Stimulated activated effector memory CD8-positive, alpha-beta T cell treated with anti-CD3 and anti-CD28 coated beads, Interleukin-12 subunit alpha, Interleukin-12 subunit beta, amount 100 ng/mL, for 72 hours (primary cell): Measurements from ENCODE around the gene STK38.

Experiments
- ATAC-seq: fragments of 150-1000 bp; cut with Tn5 transposase; 2 replicates; pipeline ENCODE4 v1.10.0; 2021
- DNase-seq, 2 donors: peaks; one replicate each; pipeline ENCODE4 v3.0.0; 2021 to 2022; ENCODE audit warnings: low spot score in 2 of 2
- H3K27ac Mint-ChIP-seq: one replicate; pipeline ENCODE4 v1.8.0; 2022; ENCODE audit warnings: mild to moderate bottlenecking, mixed read lengths
- H3K36me3 Mint-ChIP-seq: one replicate; pipeline ENCODE4 v1.8.0; 2022; ENCODE audit warnings: mild to moderate bottlenecking, mixed read lengths
- H3K4me1 Mint-ChIP-seq: one replicate; pipeline ENCODE4 v1.8.0; 2022; ENCODE audit warnings: mixed read lengths
- H3K4me3 Mint-ChIP-seq: one replicate; pipeline ENCODE4 v1.8.0; 2022; ENCODE audit warnings: mild to moderate bottlenecking, mixed read lengths
- H3K9me3 Mint-ChIP-seq: one replicate; pipeline ENCODE4 v1.8.0; 2022; ENCODE audit warnings: mixed read lengths

The STK38 gene

GRCh38 chr6:36516988-36517387, 30.3 kb downstream of the STK38 start:
- DNase-seq (no peak), ATAC-seq (no peak)
- Mint-ChIP-seq H3K27ac (peak overlapping the region; percentile 35), H3K36me3 (peaks cover 95% of the 10 kb centered on the region), H3K9me3 (no peaks in the 10 kb centered on the region), H3K4me1 (peaks cover 16% of the 10 kb centered on the region), H3K4me3 (no peak overlapping the region)

GRCh38 chr6:36516559-36516958, 30.7 kb downstream of the STK38 start:
- H3K9me3 Mint-ChIP-seq = no peaks in the 10 kb centered on the region
- no peak for ATAC-seq
- peaks cover 16% of the 10 kb centered on the region for H3K4me1 Mint-ChIP-seq
- peaks cover 95% of the 10 kb centered on the region for H3K36me3 Mint-ChIP-seq
- DNase-seq = no peak
- H3K4me3 Mint-ChIP-seq = no peak overlapping the region
- H3K27ac Mint-ChIP-seq = peak overlapping the region; percentile 35

- no peak for DNase-seq
- Mint-ChIP-seq H3K36me3 (peaks cover 95% of the 10 kb centered on the region), H3K4me3 (no peak overlapping the region), H3K27ac (peak overlapping the region; percentile 64), H3K4me1 (peaks cover 16% of the 10 kb centered on the region), H3K9me3 (no peaks in the 10 kb centered on the region)
- ATAC-seq = no peak
Measured at GRCh38 chr6:36515844-36516243, 31.4 kb downstream of the STK38 start.

- Mint-ChIP-seq H3K9me3 (no peaks in the 10 kb centered on the region), H3K4me3 (no peak overlapping the region), H3K4me1 (peaks cover 16% of the 10 kb centered on the region), H3K27ac (peak overlapping the region; percentile 64), H3K36me3 (peaks cover 94% of the 10 kb centered on the region)
- no peak for DNase-seq
- ATAC-seq = peak; percentile 74
Measured at GRCh38 chr6:36514554-36515456, 32.5 kb downstream of the STK38 start.

GRCh38 chr6:36510365-36510764, 36.9 kb downstream of the STK38 start:
- H3K4me1 Mint-ChIP-seq = peaks cover 25% of the 10 kb centered on the region
- DNase-seq (no peak), ATAC-seq (no peak)
- H3K36me3 Mint-ChIP-seq = peaks cover 90% of the 10 kb centered on the region
- no peak overlapping the region for H3K4me3 Mint-ChIP-seq
- no peaks in the 10 kb centered on the region for H3K9me3 Mint-ChIP-seq
- no peak overlapping the region for H3K27ac Mint-ChIP-seq

- no peak for DNase-seq
- no peaks in the 10 kb centered on the region for H3K9me3 Mint-ChIP-seq
- no peak overlapping the region for H3K27ac Mint-ChIP-seq
- ATAC-seq = no peak
- H3K36me3 Mint-ChIP-seq = peaks cover 88% of the 10 kb centered on the region
- no peak overlapping the region for H3K4me3 Mint-ChIP-seq
- H3K4me1 Mint-ChIP-seq = peaks cover 25% of the 10 kb centered on the region
Measured at GRCh38 chr6:36508532-36508931, 38.7 kb downstream of the STK38 start.

GRCh38 chr6:36506611-36507010, 40.7 kb downstream of the STK38 start:
- peaks cover 25% of the 10 kb centered on the region for H3K4me1 Mint-ChIP-seq
- no peaks in the 10 kb centered on the region for H3K9me3 Mint-ChIP-seq
- H3K36me3 Mint-ChIP-seq = peaks cover 88% of the 10 kb centered on the region
- no peak overlapping the region for H3K4me3 Mint-ChIP-seq
- no peak for ATAC-seq
- H3K27ac Mint-ChIP-seq = peak overlapping the region; percentile 30
- DNase-seq = no peak

GRCh38 chr6:36505744-36506534, 41.3 kb downstream of the STK38 start:
- peaks cover 88% of the 10 kb centered on the region for H3K36me3 Mint-ChIP-seq
- peaks cover 25% of the 10 kb centered on the region for H3K4me1 Mint-ChIP-seq
- ATAC-seq (no peak), DNase-seq (no peak)
- H3K9me3 Mint-ChIP-seq = no peaks in the 10 kb centered on the region
- H3K4me3 Mint-ChIP-seq = no peak overlapping the region
- peak overlapping the region; percentile 30 for H3K27ac Mint-ChIP-seq

GRCh38 chr6:36504982-36505381, 42.3 kb downstream of the STK38 start:
- H3K36me3 Mint-ChIP-seq = peaks cover 89% of the 10 kb centered on the region
- no peak overlapping the region for H3K4me3 Mint-ChIP-seq
- H3K4me1 Mint-ChIP-seq = peaks cover 25% of the 10 kb centered on the region
- DNase-seq = no peak
- H3K9me3 Mint-ChIP-seq = no peaks in the 10 kb centered on the region
- peak overlapping the region; percentile 30 for H3K27ac Mint-ChIP-seq
- ATAC-seq = no peak

GRCh38 chr6:36504181-36504580, 43.1 kb downstream of the STK38 start:
- DNase-seq (no peak), ATAC-seq (no peak)
- Mint-ChIP-seq H3K9me3 (no peaks in the 10 kb centered on the region), H3K36me3 (peaks cover 90% of the 10 kb centered on the region), H3K4me3 (no peak overlapping the region), H3K27ac (peak overlapping the region; percentile 35), H3K4me1 (peaks cover 25% of the 10 kb centered on the region)

- no peak for ATAC-seq
- peaks cover 17% of the 10 kb centered on the region for H3K4me1 Mint-ChIP-seq
- no peaks in the 10 kb centered on the region for H3K9me3 Mint-ChIP-seq
- peaks cover 98% of the 10 kb centered on the region for H3K36me3 Mint-ChIP-seq
- no peak for DNase-seq
- H3K4me3 Mint-ChIP-seq = no peak overlapping the region
- H3K27ac Mint-ChIP-seq = no peak overlapping the region
Measured at GRCh38 chr6:36501686-36502085, 45.6 kb downstream of the STK38 start.

- DNase-seq (no peak), ATAC-seq (no peak)
- H3K4me3 Mint-ChIP-seq = no peak overlapping the region
- peaks cover 1% of the 10 kb centered on the region for H3K4me1 Mint-ChIP-seq
- no peak overlapping the region for H3K27ac Mint-ChIP-seq
- no peaks in the 10 kb centered on the region for H3K9me3 Mint-ChIP-seq
- H3K36me3 Mint-ChIP-seq = peaks cover 98% of the 10 kb centered on the region
Measured at GRCh38 chr6:36499918-36500317, 47.4 kb downstream of the STK38 start.

- ATAC-seq = no peak
- no peak overlapping the region for H3K27ac Mint-ChIP-seq
Measured at GRCh38 chr6:36495086-36495485, 52.2 kb downstream of the STK38 start.

GRCh38 chr6:36493859-36494258, 53.4 kb downstream of the STK38 start:
- Mint-ChIP-seq H3K36me3 (peaks cover 93% of the 10 kb centered on the region), H3K4me3 (no peak overlapping the region), H3K27ac (peak overlapping the region; percentile 74), H3K4me1 (peaks cover 15% of the 10 kb centered on the region), H3K9me3 (no peaks in the 10 kb centered on the region)
- ATAC-seq = no peak
- DNase-seq = no peak

More at GRCh38 chr6:36495086-36495485, 52.2 kb downstream of the STK38 start:
- H3K4me1 Mint-ChIP-seq = peaks cover 15% of the 10 kb centered on the region
- DNase-seq = no peak
- peaks cover 98% of the 10 kb centered on the region for H3K36me3 Mint-ChIP-seq
- H3K9me3 Mint-ChIP-seq = no peaks in the 10 kb centered on the region
- H3K4me3 Mint-ChIP-seq = no peak overlapping the region

- Mint-ChIP-seq H3K36me3 (peaks cover 88% of the 10 kb centered on the region), H3K9me3 (no peaks in the 10 kb centered on the region), H3K4me1 (peaks cover 15% of the 10 kb centered on the region), H3K27ac (peak overlapping the region; percentile 74), H3K4me3 (no peak overlapping the region)
- DNase-seq (no peak), ATAC-seq (no peak)
Measured at GRCh38 chr6:36493319-36493718, 54.0 kb downstream of the STK38 start.
